Activated naive CD4-positive, alpha-beta T cell treated with anti-CD3 and anti-CD28 coated beads, Interleukin-2, amount 50 U/mL, for 16 hours (primary cell): ENCODE measurements around the gene TWNK.

ENCODE experiments used
- DNase-seq: peaks from one replicate; pipeline ENCODE4 v3.0.0-alpha.2; 2020

TWNK gene

GRCh38 chr10:100997360-100998182, 10.2 kb downstream of the TWNK start:
- DNase-seq, result peak; percentile 75

- peak; percentile 73 for DNase-seq
These were observed 11.0 kb downstream of the TWNK start for GRCh38 chr10:100998183-100998990.

GRCh38 chr10:100998991-100999741, 11.8 kb downstream of the TWNK start:
- peak; percentile 83 for DNase-seq

DNA sequence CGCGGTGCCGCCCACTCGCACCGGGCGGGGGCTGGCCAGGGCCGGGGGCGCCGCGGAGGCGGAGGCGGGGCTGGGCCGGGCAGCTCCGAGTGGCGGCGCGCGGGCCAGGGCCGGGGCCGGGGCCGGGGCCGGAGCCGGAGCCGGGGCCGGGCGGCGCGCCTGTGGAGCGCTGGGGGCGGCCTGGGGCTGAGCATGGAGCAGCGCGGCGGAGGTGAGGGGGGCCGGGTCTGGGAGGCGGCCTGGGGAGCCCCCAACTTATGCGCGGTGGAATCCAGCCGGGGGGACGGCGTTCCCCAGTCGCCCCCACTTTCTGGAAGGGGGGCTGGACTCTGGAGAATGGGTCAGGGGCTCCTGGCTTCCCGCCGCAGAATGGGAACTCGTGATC, 12.4 kb downstream of the TWNK start, which contains the start of gene LZTS2:
Gene LZTS2 (plus strand): TSS at position 67 of the 385 bp plus-strand sequence. CDS start 2,731 bp downstream, outside the sequence.
- DNase-seq, result no peak

GRCh38 chr10:101000127-101000914, 13.0 kb downstream of the TWNK start:
- DNase-seq, result no peak

- no peak for DNase-seq
These were observed 13.7 kb downstream of the TWNK start for GRCh38 chr10:101000915-101001658.

DNA sequence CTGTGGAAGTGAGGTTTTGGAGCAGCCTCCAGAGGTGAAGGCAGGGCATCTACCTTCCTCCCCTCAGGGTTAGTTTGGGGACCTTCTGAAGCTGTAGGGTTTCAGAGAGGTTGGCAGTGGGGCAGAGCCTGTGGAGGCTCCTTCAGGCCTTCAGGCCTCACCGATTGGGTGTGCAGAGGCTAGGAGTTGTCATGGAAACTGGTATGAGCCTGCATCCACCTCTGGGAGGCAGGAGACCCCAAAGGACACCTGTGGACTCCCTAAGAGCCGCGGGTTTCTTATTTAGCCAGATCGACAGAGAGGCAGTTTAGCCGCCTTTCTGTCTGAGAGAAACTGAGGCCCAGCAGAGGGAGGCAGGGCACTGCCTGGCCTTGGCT, 14.3 kb downstream of the TWNK start:
- DNase-seq, result no peak

DNA sequence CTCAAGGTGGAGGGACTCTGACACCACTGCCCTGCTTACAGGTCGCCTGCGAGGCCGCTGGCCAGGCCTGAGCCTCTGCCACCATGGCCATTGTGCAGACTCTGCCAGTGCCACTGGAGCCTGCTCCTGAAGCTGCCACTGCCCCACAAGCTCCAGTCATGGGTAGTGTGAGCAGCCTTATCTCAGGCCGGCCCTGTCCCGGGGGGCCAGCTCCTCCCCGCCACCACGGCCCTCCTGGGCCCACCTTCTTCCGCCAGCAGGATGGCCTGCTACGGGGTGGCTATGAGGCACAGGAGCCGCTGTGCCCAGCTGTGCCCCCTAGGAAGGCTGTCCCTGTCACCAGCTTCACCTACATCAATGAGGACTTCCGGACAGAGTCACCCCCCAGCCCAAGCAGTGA, 15.1 kb downstream of the TWNK start:
- no peak for DNase-seq

- no peak for DNase-seq
These were observed 16.4 kb downstream of the TWNK start for GRCh38 chr10:101003639-101004206.

DNA sequence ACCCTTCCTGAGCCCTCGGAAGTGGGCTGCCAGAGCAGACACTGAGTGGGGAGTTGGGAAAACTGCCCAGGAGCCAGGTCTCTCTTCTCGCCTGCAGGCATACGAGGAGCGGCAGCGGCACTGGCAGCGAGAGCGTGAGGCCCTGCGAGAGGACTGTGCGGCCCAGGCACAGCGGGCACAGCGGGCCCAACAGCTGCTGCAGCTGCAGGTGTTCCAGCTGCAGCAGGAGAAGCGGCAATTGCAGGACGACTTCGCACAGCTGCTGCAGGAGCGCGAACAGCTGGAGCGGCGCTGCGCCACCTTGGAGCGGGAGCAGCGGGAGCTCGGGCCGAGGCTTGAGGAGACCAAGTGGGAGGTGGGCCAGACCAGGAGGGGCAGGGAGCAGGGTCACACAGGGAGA, 18.0 kb downstream of the TWNK start:
- no peak for DNase-seq

GRCh38 chr10:101005869-101006567, 18.7 kb downstream of the TWNK start:
- DNase-seq, result no peak

DNA sequence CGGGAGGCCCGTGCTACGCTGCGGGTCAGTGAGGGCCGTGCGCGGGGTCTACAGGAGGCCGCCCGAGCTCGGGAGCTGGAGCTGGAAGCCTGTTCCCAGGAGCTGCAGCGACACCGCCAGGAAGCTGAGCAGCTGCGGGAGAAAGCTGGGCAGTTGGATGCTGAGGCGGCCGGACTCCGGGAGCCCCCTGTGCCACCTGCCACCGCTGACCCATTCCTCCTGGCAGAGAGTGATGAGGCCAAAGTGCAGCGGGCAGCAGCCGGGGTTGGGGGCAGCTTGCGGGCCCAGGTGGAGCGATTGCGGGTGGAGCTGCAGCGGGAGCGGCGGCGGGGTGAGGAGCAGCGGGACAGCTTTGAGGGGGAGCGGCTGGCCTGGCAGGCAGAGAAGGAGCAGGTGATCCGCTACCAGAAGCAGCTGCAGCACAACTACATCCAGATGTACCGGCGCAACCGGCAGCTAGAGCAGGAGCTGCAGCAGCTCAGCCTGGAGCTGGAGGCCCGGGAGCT, 19.3 kb downstream of the TWNK start:
- no peak for DNase-seq

DNA sequence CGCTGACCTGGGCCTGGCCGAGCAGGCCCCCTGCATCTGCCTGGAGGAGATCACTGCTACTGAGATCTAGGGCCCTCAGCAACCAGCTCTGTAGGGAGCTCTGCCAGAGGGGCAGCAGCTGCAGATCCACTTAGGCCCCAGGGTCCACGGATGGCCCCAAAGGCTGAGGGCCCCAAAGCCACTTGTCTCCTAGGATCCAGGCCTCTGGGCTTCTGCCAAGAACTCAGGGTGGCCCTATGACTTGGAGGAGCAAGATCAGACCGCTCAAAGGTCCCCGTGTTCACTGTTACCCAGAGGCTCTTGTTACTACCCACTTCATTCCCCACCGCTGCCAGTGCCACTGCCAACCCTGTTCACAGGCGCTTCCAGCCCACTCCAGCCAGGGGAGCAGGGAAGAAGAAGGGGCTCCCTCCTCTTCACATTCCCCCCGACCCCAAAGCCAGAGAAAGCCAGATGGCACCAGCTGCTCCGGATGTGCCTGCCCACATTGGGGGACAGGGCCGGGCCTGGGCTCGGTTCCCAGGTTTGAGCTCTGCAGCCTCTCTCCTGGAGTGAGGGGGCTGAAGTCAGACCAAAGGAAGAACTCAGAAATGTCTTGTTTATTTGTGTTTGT, 19.9 kb downstream of the TWNK start:
- no peak for DNase-seq

DNA sequence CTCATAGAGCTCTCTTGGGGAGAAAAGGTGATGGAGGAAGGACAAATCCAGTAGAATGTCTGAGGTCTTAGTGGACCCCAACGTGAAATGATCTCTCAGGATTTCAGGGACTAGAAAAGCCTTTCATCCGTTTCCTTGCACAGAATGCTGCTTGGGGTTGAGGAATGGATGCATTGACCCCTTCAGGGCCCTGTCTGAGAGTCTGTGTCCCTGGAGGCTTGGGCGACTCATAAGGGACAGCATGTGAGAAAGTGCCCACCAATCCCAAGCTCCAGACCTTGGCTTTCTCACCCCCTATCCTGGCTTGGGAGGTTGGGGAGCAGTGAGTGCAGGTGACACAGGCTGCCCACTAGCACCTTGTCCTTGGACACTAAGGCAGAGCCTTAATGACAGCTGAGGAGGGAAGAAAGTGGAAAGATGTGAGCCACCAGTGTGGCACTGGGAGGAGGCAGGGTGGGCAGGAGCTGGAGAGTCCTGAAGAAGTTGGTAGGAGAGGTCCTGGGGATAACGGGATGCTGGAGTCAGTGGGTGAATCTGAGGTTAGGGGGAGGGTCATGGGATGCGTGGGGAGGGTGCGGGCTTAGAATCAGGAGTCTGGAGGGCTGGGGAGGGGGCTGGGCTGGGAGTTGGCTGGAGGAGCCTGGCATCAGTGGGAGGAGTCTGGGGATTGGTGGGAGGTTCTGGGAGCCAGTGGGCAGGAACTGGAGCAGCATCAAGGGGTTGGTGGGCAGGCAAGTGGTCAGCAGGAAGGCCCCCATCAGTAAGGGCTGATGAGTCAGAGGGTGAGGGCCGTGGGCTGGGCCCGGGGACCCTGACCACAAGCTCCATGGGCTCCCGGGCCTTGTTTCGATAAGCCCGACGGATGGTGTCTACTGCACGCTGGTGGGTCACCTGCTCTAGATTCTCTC, 20.8 kb downstream of the TWNK start:
- no peak for DNase-seq

DNA sequence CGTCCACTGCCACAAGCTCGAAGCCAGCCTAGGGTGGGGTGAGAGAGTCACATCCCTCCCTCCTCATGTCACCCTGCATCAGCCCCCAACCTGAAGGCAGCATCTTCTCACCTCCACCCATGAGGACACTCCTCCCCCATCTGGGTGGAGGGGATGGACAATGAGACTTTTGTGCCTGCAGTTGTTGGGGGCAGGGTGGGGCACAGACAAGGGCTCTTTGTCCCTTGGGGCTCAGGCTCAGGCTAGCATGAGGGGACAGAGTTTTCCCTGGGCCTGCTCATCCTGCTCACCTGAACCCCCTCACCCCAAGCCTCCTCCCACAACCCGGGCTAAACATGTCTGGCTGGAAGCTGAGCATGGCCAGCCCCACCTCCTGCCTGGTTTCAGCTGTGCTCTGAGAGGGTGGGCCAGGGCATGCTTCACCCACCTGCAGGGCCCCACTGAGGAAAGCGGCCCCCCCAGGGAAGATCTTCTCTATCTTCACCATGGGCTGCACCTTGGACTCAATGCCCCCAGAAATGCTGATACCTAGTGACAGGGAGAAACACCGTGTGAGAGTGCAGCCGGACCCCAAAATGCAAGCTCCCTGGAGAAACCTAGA, 21.6 kb downstream of the TWNK start:
- no peak for DNase-seq

GRCh38 chr10:101010329-101010728, 23.0 kb downstream of the TWNK start:
- no peak for DNase-seq

DNA sequence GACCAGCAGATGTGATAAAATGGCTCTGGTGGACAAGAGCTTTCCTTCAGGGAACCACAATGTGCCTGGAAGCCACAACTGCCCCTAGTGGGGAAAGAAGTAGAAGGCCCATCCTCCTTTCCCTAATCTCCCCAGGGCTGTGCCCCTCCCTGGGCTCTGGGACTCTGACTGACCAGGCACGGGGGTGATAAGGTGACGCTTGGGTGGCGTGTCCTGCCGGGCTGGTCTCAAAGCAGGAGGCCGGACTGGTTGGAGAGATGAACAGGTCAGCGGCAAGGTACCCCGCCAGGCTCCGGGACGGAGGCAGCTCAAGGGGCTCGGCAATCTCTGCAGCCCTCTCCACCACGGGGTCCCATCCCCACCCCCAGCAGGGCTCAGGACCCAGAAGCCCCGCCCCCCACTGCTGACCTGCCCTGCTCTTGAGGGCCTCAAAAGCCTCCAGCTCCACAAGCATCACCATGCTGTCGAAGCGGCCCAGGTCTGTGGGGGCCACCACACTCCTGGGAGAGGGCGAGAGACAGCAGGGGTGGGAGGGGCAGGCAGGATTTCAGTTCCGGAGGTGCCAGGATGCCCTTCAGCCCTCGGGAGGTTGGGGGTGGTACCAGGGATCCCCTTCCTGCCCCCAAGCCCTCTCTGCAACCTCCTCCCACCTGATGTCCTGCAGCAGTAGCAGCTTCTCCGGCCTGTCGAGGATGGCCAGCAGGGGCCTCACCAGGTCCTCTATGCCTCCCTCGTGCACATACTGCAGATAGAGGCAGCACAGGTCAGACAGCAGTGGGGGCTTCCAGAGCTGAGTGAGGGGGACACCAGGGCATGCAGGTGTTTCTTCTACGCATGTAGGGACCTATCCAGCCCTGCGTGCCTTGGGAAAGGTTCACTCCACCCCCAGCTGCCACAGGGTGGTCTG, 24.4 kb downstream of the TWNK start:
- DNase-seq, result no peak
